Bronchial epithelial cell (primary cell): Measurements from ENCODE around the gene DLGAP1. TPM values are rescaled to one million over a fixed set of nuclear protein-coding genes. Genes with fewer than 3 reads are reported as not detected.
"Not testable (repeated sequence)": the region's sequence is repeated elsewhere in the genome, so short reads cannot be mapped to it uniquely, and the experiment has no call there.

Experiments
- DNase-seq: peaks from one replicate; pipeline ENCODE4 v3.0.0-alpha.2; 2010; ENCODE audit warnings: low read depth
- FAIRE-seq: peaks from 2 replicates; lab custom pipeline; 2011; peaks lifted over from hg19 to GRCh38; lab: Jason Lieb, UNC
- H3K27me3 ChIP-seq: 2 replicates; pipeline ENCODE4 v1.5.1; 2011; ENCODE audit warnings: low read length; ENCODE audit not compliant: control insufficient read depth, insufficient read depth
- H3K36me3 ChIP-seq: 2 replicates; pipeline ENCODE4 v1.5.1; 2011; ENCODE audit warnings: low read length; ENCODE audit not compliant: control insufficient read depth, insufficient read depth
- H3K4me3 ChIP-seq: 2 replicates; pipeline ENCODE4 v1.5.1; 2011; ENCODE audit warnings: mild to moderate bottlenecking, low read depth, low read length, control low read depth
- total RNA-seq: library from RNA; depleted of rRNA; stranded (reverse); fragments of >200 nt; gene quantifications from 2 replicates; pipeline ENCODE4 v1.2.1, GENCODE V29; 2014
- TF ChIP-seq, protein P1 (sequence below): IDR thresholded peaks from 2 replicates; pipeline ENCODE4 v1.5.1; 2011; ENCODE audit warnings: mild to moderate bottlenecking, moderate library complexity, low read length, control low read depth, inconsistent platforms; ENCODE audit not compliant: insufficient read depth, severe bottlenecking

Gene DLGAP1
- total RNA-seq, 1 donor from 2014 or later: not detected

DNA sequence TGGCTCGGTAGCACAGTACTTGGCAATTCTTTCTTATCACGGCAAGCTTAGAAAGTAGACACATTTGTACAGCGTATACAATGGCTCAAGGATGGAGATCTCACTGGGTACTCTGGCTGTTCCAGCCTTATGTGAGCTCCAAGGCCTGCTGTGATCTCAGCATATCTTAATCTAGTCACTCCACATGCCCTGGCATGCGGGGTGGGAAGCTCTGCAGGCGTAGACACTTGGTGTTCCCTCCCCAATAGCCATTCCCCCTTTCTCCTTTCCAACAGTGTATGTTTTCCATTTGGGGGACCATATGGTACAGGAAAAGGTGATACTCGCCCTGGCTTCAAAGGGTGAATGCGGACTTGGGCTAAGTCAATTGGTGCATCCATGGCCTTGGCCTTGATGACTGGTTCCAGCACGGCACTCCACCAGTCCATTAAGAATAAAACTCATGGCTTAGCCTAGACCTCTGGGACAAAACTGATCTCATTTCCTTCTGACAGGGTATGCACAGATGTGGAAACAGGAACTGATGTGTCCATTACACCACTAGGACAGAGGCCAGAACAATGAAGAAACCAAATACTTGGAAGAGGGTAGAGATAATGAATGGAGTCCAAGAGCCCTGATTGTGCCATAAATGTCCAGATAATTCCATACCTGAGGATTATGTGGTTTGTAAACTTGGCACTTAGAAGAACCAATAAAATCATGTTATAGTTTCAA, 976.7 kb downstream of the DLGAP1 start:
- no peaks in the 10 kb centered on the region for H3K27me3 ChIP-seq
- FAIRE-seq: no peak
- TF ChIP-seq, protein P1, sequence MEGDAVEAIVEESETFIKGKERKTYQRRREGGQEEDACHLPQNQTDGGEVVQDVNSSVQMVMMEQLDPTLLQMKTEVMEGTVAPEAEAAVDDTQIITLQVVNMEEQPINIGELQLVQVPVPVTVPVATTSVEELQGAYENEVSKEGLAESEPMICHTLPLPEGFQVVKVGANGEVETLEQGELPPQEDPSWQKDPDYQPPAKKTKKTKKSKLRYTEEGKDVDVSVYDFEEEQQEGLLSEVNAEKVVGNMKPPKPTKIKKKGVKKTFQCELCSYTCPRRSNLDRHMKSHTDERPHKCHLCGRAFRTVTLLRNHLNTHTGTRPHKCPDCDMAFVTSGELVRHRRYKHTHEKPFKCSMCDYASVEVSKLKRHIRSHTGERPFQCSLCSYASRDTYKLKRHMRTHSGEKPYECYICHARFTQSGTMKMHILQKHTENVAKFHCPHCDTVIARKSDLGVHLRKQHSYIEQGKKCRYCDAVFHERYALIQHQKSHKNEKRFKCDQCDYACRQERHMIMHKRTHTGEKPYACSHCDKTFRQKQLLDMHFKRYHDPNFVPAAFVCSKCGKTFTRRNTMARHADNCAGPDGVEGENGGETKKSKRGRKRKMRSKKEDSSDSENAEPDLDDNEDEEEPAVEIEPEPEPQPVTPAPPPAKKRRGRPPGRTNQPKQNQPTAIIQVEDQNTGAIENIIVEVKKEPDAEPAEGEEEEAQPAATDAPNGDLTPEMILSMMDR: no peak
- DNase-seq: peak; percentile 49
- H3K4me3 ChIP-seq: no peak overlapping the region
- H3K36me3 ChIP-seq: no peaks in the 10 kb centered on the region

DNA sequence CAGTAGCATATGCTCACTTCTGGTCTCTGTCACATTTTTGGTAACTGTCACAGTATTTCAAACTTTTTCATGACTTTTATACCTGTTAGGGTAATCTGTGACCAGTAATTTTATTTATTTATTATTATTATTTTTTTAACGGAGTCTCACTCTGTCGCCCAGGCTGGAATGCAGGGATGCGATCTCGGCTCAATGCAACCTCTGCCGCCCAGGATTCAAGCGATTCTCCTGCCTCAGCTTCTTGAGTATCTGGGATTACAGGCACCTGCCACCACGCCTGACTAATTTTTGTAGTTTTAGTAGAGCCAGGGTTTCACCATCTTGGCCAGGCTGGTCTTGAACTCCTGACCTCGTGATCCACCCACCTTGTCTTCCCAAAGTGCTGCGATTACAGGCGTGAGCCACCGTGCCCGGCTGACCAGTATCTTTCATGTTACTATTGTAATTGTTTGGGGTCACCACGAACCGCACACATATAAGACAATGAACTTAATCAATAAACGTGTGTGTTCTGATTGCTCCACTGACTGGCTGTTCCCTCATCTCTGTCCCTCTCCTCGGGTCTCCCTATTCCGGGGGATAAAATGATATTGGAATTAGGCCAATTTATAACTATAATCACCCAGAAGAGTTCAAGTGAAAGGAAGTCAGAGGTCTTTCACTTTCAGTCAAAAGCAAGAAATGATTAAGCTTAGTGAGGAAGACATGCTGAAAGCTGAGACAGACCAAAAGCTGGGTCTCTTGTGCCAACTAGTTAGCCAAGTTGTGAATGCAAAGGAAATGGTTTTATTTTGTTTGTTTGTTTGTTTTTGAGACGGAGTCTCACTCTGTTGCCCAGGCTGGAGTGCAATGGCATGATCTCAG, 982.2 kb downstream of the DLGAP1 start:
- FAIRE-seq (no peak), DNase-seq (no peak)
- Histone ChIP-seq H3K27me3 (no peaks in the 10 kb centered on the region), H3K4me3 (no peak overlapping the region), H3K36me3 (no peaks in the 10 kb centered on the region)
- TF ChIP-seq, protein P1: no peak

DNA sequence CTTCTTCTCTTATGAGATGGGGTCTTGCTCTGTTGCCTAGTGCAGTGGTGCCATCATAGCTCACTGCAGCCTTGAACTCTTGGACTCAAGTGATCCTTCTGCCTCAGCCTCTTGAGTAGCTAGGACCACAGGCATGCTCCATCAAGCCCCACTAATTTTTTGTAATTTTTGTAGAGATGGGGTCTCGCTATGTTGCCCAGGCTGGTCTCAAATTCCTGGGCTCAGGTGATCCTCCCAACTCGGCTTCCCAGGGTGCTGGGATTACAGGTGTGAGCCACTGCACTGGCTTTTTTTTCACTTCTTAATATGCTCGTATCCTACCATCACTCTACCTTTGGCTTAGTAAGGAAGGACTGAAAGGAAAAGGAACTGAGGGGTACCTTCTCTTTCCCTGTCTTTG, 983.0 kb downstream of the DLGAP1 start:
- H3K36me3 ChIP-seq, H3K4me3 ChIP-seq, H3K27me3 ChIP-seq, FAIRE-seq, DNase-seq: not testable (repeated sequence)

DNA sequence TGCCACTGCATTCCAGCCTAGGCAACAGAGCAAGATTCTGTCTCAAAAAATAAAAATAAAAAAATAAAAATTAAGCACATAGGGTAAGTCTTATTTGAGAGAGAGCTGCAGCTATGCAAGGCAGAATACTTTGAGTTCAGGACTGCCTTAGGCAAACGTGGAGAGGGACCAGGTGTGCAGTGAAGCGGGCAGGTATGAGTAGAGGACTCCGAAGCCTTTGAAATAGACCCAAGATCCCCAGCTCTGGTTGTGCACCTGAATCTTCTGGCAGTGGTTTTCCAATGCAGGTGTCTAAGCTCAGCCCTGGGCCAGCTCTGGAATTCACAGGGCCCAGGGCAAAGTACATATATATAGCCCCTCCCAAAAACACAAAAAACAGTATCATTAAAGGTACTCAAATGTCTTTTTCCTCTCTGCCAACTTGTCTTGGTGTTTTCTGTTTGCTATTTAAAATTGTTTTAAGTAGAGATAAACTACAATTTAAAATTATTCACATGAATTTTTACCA, 983.9 kb downstream of the DLGAP1 start:
- Histone ChIP-seq H3K27me3 (no peaks in the 10 kb centered on the region), H3K36me3 (no peaks in the 10 kb centered on the region), H3K4me3 (no peak overlapping the region)
- FAIRE-seq (no peak), DNase-seq (no peak)
- TF ChIP-seq, protein P1: no peak

DNA sequence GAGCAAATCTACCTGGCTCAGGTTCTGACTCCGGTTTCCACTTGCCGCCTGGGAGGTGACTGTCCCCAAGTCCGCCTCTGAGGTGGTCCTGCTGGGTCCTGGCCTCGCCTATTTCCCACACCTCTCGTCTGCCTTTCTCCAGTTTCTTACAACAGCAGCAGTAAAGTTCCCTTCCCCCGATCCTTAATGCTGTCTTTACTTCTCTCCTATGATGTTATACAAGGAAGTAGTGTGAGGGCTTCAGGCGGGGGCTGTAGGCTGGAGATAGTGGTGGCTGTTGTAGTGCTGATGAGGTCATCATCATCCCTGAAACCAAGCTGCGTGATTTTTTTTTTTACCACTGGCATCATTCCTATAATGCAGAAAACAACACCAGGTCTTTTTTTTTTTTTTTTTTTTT, 986.3 kb downstream of the DLGAP1 start:
- H3K27me3 ChIP-seq: no peaks in the 10 kb centered on the region
- H3K36me3 ChIP-seq: no peaks in the 10 kb centered on the region
- DNase-seq: no peak
- no peak for FAIRE-seq
- no peak overlapping the region for H3K4me3 ChIP-seq
- TF ChIP-seq, protein P1: no peak

DNA sequence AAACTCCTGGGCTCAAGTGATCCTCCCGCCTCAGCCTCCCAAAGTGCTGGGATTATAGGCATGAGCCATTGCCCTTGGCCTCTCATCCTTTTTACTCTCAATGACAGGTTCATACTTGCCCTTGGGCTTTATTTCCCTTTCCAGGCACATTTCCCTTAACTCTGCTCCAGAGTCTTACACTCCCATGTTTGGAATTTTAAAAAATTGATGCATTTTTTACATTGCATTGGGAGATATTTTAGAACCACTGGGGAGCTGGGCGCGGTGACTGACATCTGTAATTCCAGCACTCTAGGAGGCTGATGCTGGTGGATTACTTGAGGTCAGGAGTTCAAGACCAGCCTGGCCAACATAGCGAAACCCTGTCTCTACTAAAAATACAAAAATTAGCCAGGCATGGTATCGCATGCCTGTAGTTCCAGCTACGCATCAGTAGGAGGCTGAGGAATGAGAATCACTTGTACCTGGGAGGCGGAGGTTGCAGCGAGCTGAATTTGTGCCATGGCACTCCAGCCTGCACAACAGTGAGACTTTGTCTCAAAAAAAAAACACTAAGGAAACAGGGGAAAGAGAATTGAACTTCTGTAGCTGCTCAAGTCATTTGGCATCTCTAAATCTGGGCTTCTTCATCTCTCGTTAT, 986.9 kb downstream of the DLGAP1 start:
- FAIRE-seq (no peak), DNase-seq (no peak)
- Histone ChIP-seq H3K27me3 (no peaks in the 10 kb centered on the region), H3K36me3 (no peaks in the 10 kb centered on the region), H3K4me3 (no peak overlapping the region)
- TF ChIP-seq, protein P1: no peak
